ENCODE data around the gene ARMC5. TPM values are rescaled to one million over a fixed set of nuclear protein-coding genes. Genes with fewer than 3 reads are reported as not detected.
"Not testable (repeated sequence)": the region's sequence is repeated elsewhere in the genome, so short reads cannot be mapped to it uniquely, and the experiment has no call there.

Gene ARMC5
- total RNA-seq, 1 experiment from 2014 or later: 11.3 TPM

GRCh38 chr16:31416371-31416770 lies 42.9 kb upstream of the ARMC5 start:
- peaks cover 4% of the 10 kb centered on the region for H3K27me3 Mint-ChIP-seq (ENCODE audit: low read depth)

GRCh38 chr16:31417036-31417435 lies 42.3 kb upstream of the ARMC5 start:
- H3K27ac Mint-ChIP-seq; POLR2A ChIA-PET; H3K4me3 Mint-ChIP-seq; DNase-seq (ENCODE audit: low spot score); H3K27me3 Mint-ChIP-seq (ENCODE audit: low read depth); H3K4me1 Mint-ChIP-seq; H3K9me3 Mint-ChIP-seq; CTCF ChIA-PET; ATAC-seq; H3K36me3 Mint-ChIP-seq: not testable (repeated sequence)

More at GRCh38 chr16:31416371-31416770, 42.9 kb upstream of the ARMC5 start:
- TF ChIP-seq NR1H2 (CRISPR knock-in tag; IDR thresholded peaks at IDR 0.05) (no peak), FOXK1 (CRISPR knock-in tag; IDR thresholded peaks at IDR 0.05) (no peak), PRDM15 (CRISPR knock-in tag; IDR thresholded peaks at IDR 0.05) (no peak)
- POLR2A ChIA-PET: no interaction called here
- ATAC-seq (no peak), DNase-seq (ENCODE audit: low spot score) (no peak)
- Mint-ChIP-seq H3K36me3 (no peaks in the 10 kb centered on the region), H3K4me1 (no peaks in the 10 kb centered on the region), H3K27ac (no peak overlapping the region), H3K4me3 (no peak overlapping the region), H3K9me3 (peaks cover 7% of the 10 kb centered on the region)
- CTCF ChIA-PET: no interaction called here

GRCh38 chr16:31417916-31418315 lies 41.4 kb upstream of the ARMC5 start:
- CTCF ChIA-PET: no interaction called here
- DNase-seq (ENCODE audit: low spot score): no peak
- H3K36me3 Mint-ChIP-seq: no peaks in the 10 kb centered on the region
- POLR2A ChIA-PET: no interaction called here
- ATAC-seq: no peak
- peaks cover 7% of the 10 kb centered on the region for H3K9me3 Mint-ChIP-seq
- H3K4me1 Mint-ChIP-seq: no peaks in the 10 kb centered on the region
- H3K4me3 Mint-ChIP-seq: no peak overlapping the region
- peaks cover 9% of the 10 kb centered on the region for H3K27me3 Mint-ChIP-seq (ENCODE audit: low read depth)
- no peak overlapping the region for H3K27ac Mint-ChIP-seq
- TF ChIP-seq ATF2 (CRISPR knock-in tag; IDR thresholded peaks at IDR 0.05; ENCODE audit: borderline replicate concordance, low read depth): no peak
- no peak for TF ChIP-seq USF2 (CRISPR knock-in tag; IDR thresholded peaks at IDR 0.05)
- TF ChIP-seq ZNF671 (CRISPR knock-in tag; IDR thresholded peaks at IDR 0.05): no peak
- TF ChIP-seq NFATC4 (CRISPR knock-in tag; IDR thresholded peaks at IDR 0.05): no peak
- no peak for TF ChIP-seq GTF2I (CRISPR knock-in tag; conservative IDR thresholded peaks at IDR 0.05)
- no peak for TF ChIP-seq ZNF281 (CRISPR knock-in tag; IDR thresholded peaks at IDR 0.05)
- no peak for TF ChIP-seq ZNF121 (CRISPR knock-in tag; IDR thresholded peaks at IDR 0.05)
- TF ChIP-seq ZNF396 (CRISPR knock-in tag; IDR thresholded peaks at IDR 0.05; ENCODE audit: borderline replicate concordance): no peak
- TF ChIP-seq JUN (CRISPR knock-in tag; IDR thresholded peaks at IDR 0.05): no peak
- TF ChIP-seq ZBTB21 (CRISPR knock-in tag; IDR thresholded peaks at IDR 0.05; ENCODE audit: borderline replicate concordance): no peak
- TF ChIP-seq AFF4 (CRISPR knock-in tag; IDR thresholded peaks at IDR 0.05; ENCODE audit: borderline replicate concordance): no peak
- TF ChIP-seq PRDM15 (CRISPR knock-in tag; IDR thresholded peaks at IDR 0.05): no peak
- no peak for TF ChIP-seq NFYB (CRISPR knock-in tag; conservative IDR thresholded peaks at IDR 0.05; ENCODE audit: low read depth)
